Measurements from ENCODE around the gene TMEM109.

GRCh38 chr11:60966890-60967289, 52.9 kb downstream of the TMEM109 start:
- no peak for TF ChIP-seq CTCF (conservative IDR thresholded peaks at IDR 0.05; ENCODE audit: low read length)
- TF ChIP-seq EZH2phosphoT487 (IDR thresholded peaks at IDR 0.05; ENCODE audit: borderline replicate concordance), result no peak
